ENCODE measurements around the gene PGP.
A peak's percentile ranks its signal among the peaks of the same experiment; 100 is the strongest.

PGP gene

DNA sequence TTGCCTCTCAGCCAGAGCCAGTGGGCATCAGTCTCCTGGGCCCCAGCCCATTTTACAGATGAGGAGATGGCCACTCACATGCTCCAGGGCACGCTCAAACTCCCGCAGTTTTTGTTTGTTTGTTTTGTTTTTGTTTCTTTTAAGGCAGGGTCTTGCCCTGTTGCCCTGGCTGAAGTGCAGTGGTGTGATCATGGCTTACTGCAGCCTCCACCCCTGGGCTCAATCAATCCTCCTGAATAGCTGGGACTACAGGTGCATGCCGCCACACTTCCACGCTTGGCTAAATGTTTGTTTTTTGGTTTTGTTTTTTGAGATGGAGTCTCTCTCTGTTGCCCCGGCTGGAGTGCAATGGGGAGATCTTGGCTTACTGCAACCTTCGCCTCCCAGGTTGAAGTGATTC, 12.3 kb upstream of the PGP start:
- no peak overlapping the region for H3K27ac ChIP-seq (ENCODE audit: low read length)
- no peak for DNase-seq
- no peak overlapping the region for H2AFZ ChIP-seq (ENCODE audit: low read depth, low read length)
- H4K20me1 ChIP-seq (ENCODE audit: insufficient read depth, low read length): peaks cover 52% of the 10 kb centered on the region
- no peak overlapping the region for H3K4me2 ChIP-seq (ENCODE audit: insufficient read depth, low read length)
- H3K36me3 ChIP-seq (ENCODE audit: insufficient read depth, low read length): peaks cover 53% of the 10 kb centered on the region
- no peaks in the 10 kb centered on the region for H3K27me3 ChIP-seq (ENCODE audit: insufficient read depth, low read length, poor library complexity)
- TF ChIP-seq, protein P1, sequence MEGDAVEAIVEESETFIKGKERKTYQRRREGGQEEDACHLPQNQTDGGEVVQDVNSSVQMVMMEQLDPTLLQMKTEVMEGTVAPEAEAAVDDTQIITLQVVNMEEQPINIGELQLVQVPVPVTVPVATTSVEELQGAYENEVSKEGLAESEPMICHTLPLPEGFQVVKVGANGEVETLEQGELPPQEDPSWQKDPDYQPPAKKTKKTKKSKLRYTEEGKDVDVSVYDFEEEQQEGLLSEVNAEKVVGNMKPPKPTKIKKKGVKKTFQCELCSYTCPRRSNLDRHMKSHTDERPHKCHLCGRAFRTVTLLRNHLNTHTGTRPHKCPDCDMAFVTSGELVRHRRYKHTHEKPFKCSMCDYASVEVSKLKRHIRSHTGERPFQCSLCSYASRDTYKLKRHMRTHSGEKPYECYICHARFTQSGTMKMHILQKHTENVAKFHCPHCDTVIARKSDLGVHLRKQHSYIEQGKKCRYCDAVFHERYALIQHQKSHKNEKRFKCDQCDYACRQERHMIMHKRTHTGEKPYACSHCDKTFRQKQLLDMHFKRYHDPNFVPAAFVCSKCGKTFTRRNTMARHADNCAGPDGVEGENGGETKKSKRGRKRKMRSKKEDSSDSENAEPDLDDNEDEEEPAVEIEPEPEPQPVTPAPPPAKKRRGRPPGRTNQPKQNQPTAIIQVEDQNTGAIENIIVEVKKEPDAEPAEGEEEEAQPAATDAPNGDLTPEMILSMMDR (IDR thresholded peaks at IDR 0.05; ENCODE audit: borderline replicate concordance, extremely low read depth, low read length, poor library complexity, severe bottlenecking): no peak
- TF ChIP-seq EZH2 (IDR thresholded peaks at IDR 0.05; ENCODE audit: borderline replicate concordance, low read depth, low read length, severe bottlenecking): no peak
- H3K9me3 ChIP-seq (ENCODE audit: insufficient read depth, low read length, severe bottlenecking): no peaks in the 10 kb centered on the region
- no peak overlapping the region for H3K9ac ChIP-seq (ENCODE audit: low read depth, low read length)
- no peak overlapping the region for H3K4me3 ChIP-seq (ENCODE audit: low read depth in 1 of 2, low read length in 2 of 2)
- no peak for ATAC-seq (ENCODE audit: insufficient read depth, low read depth)
- peaks cover 24% of the 10 kb centered on the region for H3K4me1 ChIP-seq (ENCODE audit: insufficient read depth, low read length)
- H3K79me2 ChIP-seq (ENCODE audit: insufficient read depth, low read length): peaks cover 62% of the 10 kb centered on the region

DNA sequence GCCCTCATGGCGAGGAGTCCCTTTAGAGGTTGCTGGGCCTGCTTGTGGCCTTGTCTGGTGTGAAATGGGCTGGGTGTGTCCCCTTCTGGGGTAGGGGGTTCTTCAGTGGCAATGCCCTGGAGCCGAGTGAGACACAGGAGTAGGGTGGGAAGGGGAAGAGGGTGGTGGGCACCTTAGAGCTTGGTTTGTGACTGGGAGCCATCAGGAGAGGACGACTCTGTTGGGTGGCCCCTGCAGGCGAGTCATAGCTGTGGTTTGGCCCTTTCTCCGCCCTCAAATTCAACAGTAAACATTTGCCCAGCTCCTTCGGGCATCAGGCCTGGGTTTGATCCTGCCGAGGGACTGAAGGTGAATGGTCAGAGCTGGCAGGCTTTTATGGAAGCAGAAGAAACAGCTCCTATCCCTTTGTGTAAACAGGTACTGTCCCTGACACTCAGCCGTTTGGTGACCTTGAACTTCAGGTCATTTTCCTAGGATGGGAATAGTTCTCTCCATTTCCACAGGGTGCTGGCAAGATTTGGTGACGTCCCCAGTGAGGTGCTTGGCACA, 11.7 kb upstream of the PGP start:
- TF ChIP-seq EZH2 (IDR thresholded peaks at IDR 0.05; ENCODE audit: borderline replicate concordance, low read depth, low read length, severe bottlenecking): no peak
- TF ChIP-seq, protein P1 (IDR thresholded peaks at IDR 0.05; ENCODE audit: borderline replicate concordance, extremely low read depth, low read length, poor library complexity, severe bottlenecking): no peak
- H3K4me2 ChIP-seq (ENCODE audit: insufficient read depth, low read length): no peak overlapping the region

DNA sequence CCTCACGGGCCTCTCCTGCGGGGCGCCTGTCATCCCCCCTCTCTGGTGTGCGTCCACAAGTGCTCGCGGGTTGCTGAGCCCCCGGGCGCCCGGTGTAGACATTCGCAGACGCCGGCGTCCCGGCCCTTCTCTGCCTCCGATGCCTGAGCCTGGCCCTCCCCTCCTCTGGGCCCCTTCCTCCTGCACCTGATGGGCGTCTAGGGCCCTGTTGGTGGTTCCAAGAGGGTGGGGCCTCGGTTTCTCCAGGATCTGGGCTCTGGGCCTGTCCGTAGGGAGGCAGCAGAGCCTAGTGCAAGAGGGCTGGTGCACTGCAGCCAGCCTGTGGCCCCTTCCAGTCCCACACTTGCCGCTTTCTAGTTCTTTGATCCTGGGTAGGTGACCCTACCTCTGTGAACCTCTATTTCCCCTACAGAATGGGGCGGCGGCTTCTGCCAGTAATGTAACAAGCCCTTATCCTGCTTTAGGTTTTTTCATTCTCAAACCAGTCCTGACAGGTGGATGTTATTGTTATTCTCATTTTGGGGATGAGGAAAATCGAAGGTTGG, 9.4 kb upstream of the PGP start:
- peaks cover 24% of the 10 kb centered on the region for H3K4me1 ChIP-seq (ENCODE audit: insufficient read depth, low read length)
- peak overlapping the region; percentile 88 for H3K9ac ChIP-seq (ENCODE audit: low read depth, low read length)
- H4K20me1 ChIP-seq (ENCODE audit: insufficient read depth, low read length): peaks cover 30% of the 10 kb centered on the region
- peak overlapping the region; percentile 78 for H3K4me2 ChIP-seq (ENCODE audit: insufficient read depth, low read length)
- H3K4me3 ChIP-seq (ENCODE audit: low read depth in 1 of 2, low read length in 2 of 2): peak overlapping the region; percentile 58 to 75; a peak in 3 of 4 replicates
- H3K27me3 ChIP-seq (ENCODE audit: insufficient read depth, low read length, poor library complexity): no peaks in the 10 kb centered on the region
- no peak for TF ChIP-seq EZH2 (IDR thresholded peaks at IDR 0.05; ENCODE audit: borderline replicate concordance, low read depth, low read length, severe bottlenecking)
- TF ChIP-seq, protein P1 (IDR thresholded peaks at IDR 0.05; ENCODE audit: borderline replicate concordance, extremely low read depth, low read length, poor library complexity, severe bottlenecking): peak; percentile 42
- DNase-seq (peak; percentile 52), ATAC-seq (ENCODE audit: insufficient read depth, low read depth) (peak; percentile 29)
- peaks cover 24% of the 10 kb centered on the region for H3K36me3 ChIP-seq (ENCODE audit: insufficient read depth, low read length)
- H3K79me2 ChIP-seq (ENCODE audit: insufficient read depth, low read length): peaks cover 54% of the 10 kb centered on the region
- H3K9me3 ChIP-seq (ENCODE audit: insufficient read depth, low read length, severe bottlenecking): no peaks in the 10 kb centered on the region
- H3K27ac ChIP-seq (ENCODE audit: low read length): peak overlapping the region; percentile 58
- H2AFZ ChIP-seq (ENCODE audit: low read depth, low read length): peak overlapping the region; percentile 70

More for the DNA sequence above, 11.7 kb upstream of the PGP start:
- Histone ChIP-seq H2AFZ (ENCODE audit: low read depth, low read length) (no peak overlapping the region), H3K9ac (ENCODE audit: low read depth, low read length) (no peak overlapping the region), H3K9me3 (ENCODE audit: insufficient read depth, low read length, severe bottlenecking) (no peaks in the 10 kb centered on the region), H3K4me1 (ENCODE audit: insufficient read depth, low read length) (peaks cover 24% of the 10 kb centered on the region), H3K4me3 (ENCODE audit: low read depth in 1 of 2, low read length in 2 of 2) (no peak overlapping the region), H3K27ac (ENCODE audit: low read length) (no peak overlapping the region), H3K27me3 (ENCODE audit: insufficient read depth, low read length, poor library complexity) (no peaks in the 10 kb centered on the region), H4K20me1 (ENCODE audit: insufficient read depth, low read length) (peaks cover 50% of the 10 kb centered on the region), H3K36me3 (ENCODE audit: insufficient read depth, low read length) (peaks cover 47% of the 10 kb centered on the region), H3K79me2 (ENCODE audit: insufficient read depth, low read length) (peaks cover 62% of the 10 kb centered on the region)
- DNase-seq (no peak), ATAC-seq (ENCODE audit: insufficient read depth, low read depth) (no peak)

Data from DND-41 (cell line).